GM18519 (cell line): ENCODE measurements around the gene CLPTM1L.
"Not testable (repeated sequence)": the region's sequence is repeated elsewhere in the genome, so short reads cannot be mapped to it uniquely, and the experiment has no call there.

Source experiments
- ATAC-seq: cut with Tn5 transposase; IDR thresholded peaks from one replicate; pipeline ENCODE4 v1.9.1; 2021; ENCODE audit warnings: mild to moderate bottlenecking, moderate library complexity; ENCODE audit not compliant: unreplicated experiment, low FRiP score

The CLPTM1L gene

GRCh38 chr5:1280177-1281037 is 64.5 kb downstream of the CLPTM1L start:
- ATAC-seq = no peak

- no peak for ATAC-seq
Measured at GRCh38 chr5:1279443-1280151, 65.3 kb downstream of the CLPTM1L start.

GRCh38 chr5:1278656-1279442 is 66.0 kb downstream of the CLPTM1L start:
- ATAC-seq = no peak

- ATAC-seq = no peak
Measured at GRCh38 chr5:1278216-1278615, 66.7 kb downstream of the CLPTM1L start.

- ATAC-seq = no peak
Measured at GRCh38 chr5:1277781-1278180, 67.1 kb downstream of the CLPTM1L start.

- no peak for ATAC-seq
Measured at GRCh38 chr5:1277331-1277730, 67.6 kb downstream of the CLPTM1L start.

GRCh38 chr5:1276930-1277329 is 68.0 kb downstream of the CLPTM1L start:
- no peak for ATAC-seq

GRCh38 chr5:1275397-1276391 is 69.2 kb downstream of the CLPTM1L start:
- ATAC-seq = not testable (repeated sequence)

GRCh38 chr5:1274471-1274870 is 70.4 kb downstream of the CLPTM1L start:
- no peak for ATAC-seq

- no peak for ATAC-seq
Measured at GRCh38 chr5:1273745-1274144, 71.2 kb downstream of the CLPTM1L start.

- ATAC-seq = no peak
Measured at GRCh38 chr5:1272201-1272600, 72.7 kb downstream of the CLPTM1L start.

GRCh38 chr5:1270933-1271914 is 73.7 kb downstream of the CLPTM1L start:
- no peak for ATAC-seq

GRCh38 chr5:1270426-1270825 is 74.5 kb downstream of the CLPTM1L start:
- no peak for ATAC-seq

GRCh38 chr5:1268666-1269065 is 76.2 kb downstream of the CLPTM1L start:
- ATAC-seq = no peak

- ATAC-seq = no peak
Measured at GRCh38 chr5:1268056-1268455, 76.8 kb downstream of the CLPTM1L start.
